ENCODE results near the gene MYO3A. TPM values are rescaled to one million over a fixed set of nuclear protein-coding genes. Genes with fewer than 3 reads are reported as not detected.

MYO3A gene
- total RNA-seq, 4 donors from 2014 or later, result 0.06 TPM; not detected in 3

GRCh38 chr10:25912866-25913265, 21.2 kb upstream of the MYO3A start:
- Histone ChIP-seq H3K27me3 (no peaks in the 10 kb centered on the region), H3K4me3 (no peak overlapping the region), H3K9me3 (peaks cover 0 to 3% (median 0%) of the 10 kb centered on the region in 4 donors), H3K4me1 (no peaks in the 10 kb centered on the region), H3K36me3 (no peaks in the 10 kb centered on the region), H3K27ac (replicated peaks in 1 of 4) (no peak overlapping the region)
- no peak for TF ChIP-seq POLR2A (IDR thresholded peaks at IDR 0.05; ENCODE audit: low read depth)
- intact Hi-C loops (cut with DNase I), result no loop called here
- WGBS, result 40% methylated on average over 2 of the region's 2 CpGs
- no peak for DNase-seq (ENCODE audit: extremely low spot score)

GRCh38 chr10:25914776-25915175, 19.3 kb upstream of the MYO3A start:
- H3K4me3 ChIP-seq, result no peak overlapping the region
- no peaks in the 10 kb centered on the region for H3K36me3 ChIP-seq
- WGBS, result 39% methylated on average over 2 of the region's 2 CpGs
- intact Hi-C loops (cut with DNase I), result no loop called here
- H3K27me3 ChIP-seq, result no peaks in the 10 kb centered on the region
- no peak for DNase-seq (ENCODE audit: extremely low spot score)
- TF ChIP-seq POLR2A (IDR thresholded peaks at IDR 0.05; ENCODE audit: low read depth) (no peak), POLR2AphosphoS5 (IDR thresholded peaks at IDR 0.05) (no peak), EP300 (IDR thresholded peaks at IDR 0.05) (no peak), CTCF (IDR thresholded peaks at IDR 0.05) (no peak)
- no peaks in the 10 kb centered on the region for H3K4me1 ChIP-seq
- H3K27ac ChIP-seq (replicated peaks in 1 of 4), result no peak overlapping the region
- H3K9me3 ChIP-seq, result peaks cover 0 to 3% (median 0%) of the 10 kb centered on the region in 4 donors

GRCh38 chr10:25934621-25935139, 651 bp downstream of the MYO3A start:
- H3K4me1 ChIP-seq, result peaks cover 4 to 16% (median 14%) of the 10 kb centered on the region in 4 donors
- intact Hi-C loops (cut with DNase I), result no loop called here
- 1% methylated on average over 33 of the region's 35 CpGs for WGBS
- no peaks in the 10 kb centered on the region for H3K9me3 ChIP-seq
- H3K27me3 ChIP-seq, result peaks cover 0 to 54% (median 13%) of the 10 kb centered on the region in 4 donors
- H3K4me3 ChIP-seq, result peak overlapping the region; percentile 30 to 50 (median 36)
- H3K27ac ChIP-seq (replicated peaks in 1 of 4), result no peak overlapping the region
- TF ChIP-seq POLR2A (IDR thresholded peaks at IDR 0.05; ENCODE audit: low read depth) (no peak), POLR2AphosphoS5 (IDR thresholded peaks at IDR 0.05) (no peak), CTCF (IDR thresholded peaks at IDR 0.05) (peak in 1 of 3 experiments; percentile 12), EP300 (IDR thresholded peaks at IDR 0.05) (no peak)
- H3K36me3 ChIP-seq, result no peaks in the 10 kb centered on the region
- DNase-seq (ENCODE audit: extremely low spot score), result no peak

- H3K9me3 ChIP-seq, result no peaks in the 10 kb centered on the region
- peaks cover 4 to 16% (median 14%) of the 10 kb centered on the region in 4 donors for H3K4me1 ChIP-seq
- intact Hi-C loops (cut with DNase I), result no loop called here
- H3K36me3 ChIP-seq, result no peaks in the 10 kb centered on the region
- H3K27ac ChIP-seq (replicated peaks in 1 of 4), result no peak overlapping the region
- no peak overlapping the region for H3K4me3 ChIP-seq
- DNase-seq (ENCODE audit: extremely low spot score), result no peak
- peaks cover 0 to 54% (median 13%) of the 10 kb centered on the region in 4 donors for H3K27me3 ChIP-seq
- TF ChIP-seq POLR2AphosphoS5 (IDR thresholded peaks at IDR 0.05) (no peak), EP300 (IDR thresholded peaks at IDR 0.05) (no peak), POLR2A (IDR thresholded peaks at IDR 0.05; ENCODE audit: low read depth) (no peak), CTCF (IDR thresholded peaks at IDR 0.05) (no peak)
These were observed 4.4 kb downstream of the MYO3A start for GRCh38 chr10:25938405-25938804.

GRCh38 chr10:25944771-25945170, 10.7 kb downstream of the MYO3A start:
- 86% methylated on average over 2 of the region's 2 CpGs for WGBS
- H3K27ac ChIP-seq (replicated peaks in 1 of 4), result no peak overlapping the region
- no peak for DNase-seq (ENCODE audit: extremely low spot score)
- no peaks in the 10 kb centered on the region for H3K36me3 ChIP-seq
- H3K4me3 ChIP-seq, result no peak overlapping the region
- H3K9me3 ChIP-seq, result peaks cover 0 to 12% (median 0%) of the 10 kb centered on the region in 4 donors
- no peaks in the 10 kb centered on the region for H3K4me1 ChIP-seq
- intact Hi-C loops (cut with DNase I), result no loop called here
- H3K27me3 ChIP-seq, result peaks cover 0 to 4% (median 0%) of the 10 kb centered on the region in 4 donors
- TF ChIP-seq CTCF (IDR thresholded peaks at IDR 0.05) (no peak), POLR2A (IDR thresholded peaks at IDR 0.05; ENCODE audit: low read depth) (no peak), POLR2AphosphoS5 (IDR thresholded peaks at IDR 0.05) (no peak), EP300 (IDR thresholded peaks at IDR 0.05) (no peak)

Data from esophagus muscularis mucosa (tissue), 4 donors.